Ovary (tissue), 3 donors: ENCODE data around the gene SNHG17.

ENCODE experiments used
- EP300 ChIP-seq: sonication (generic); formaldehyde crosslinking; IDR thresholded peaks from one replicate; pipeline ENCODE4 v1.6.1; 2017; ENCODE audit warnings: antibody characterized with exemption
- TF ChIP-seq, protein P1 (sequence below), 3 donors: fragments of 450-650 bp in 2 of 3; fragments of 200-600 bp in 1 of 3; IDR thresholded peaks; one replicate each; pipeline versions ENCODE4 v1.5.1 to v1.8.0; 2016 to 2022; ENCODE audit warnings: antibody characterized with exemption in 3 of 3, mild to moderate bottlenecking in 1 of 3
- donor health status: DM: no; HTN: no; CAD: no.

DNA sequence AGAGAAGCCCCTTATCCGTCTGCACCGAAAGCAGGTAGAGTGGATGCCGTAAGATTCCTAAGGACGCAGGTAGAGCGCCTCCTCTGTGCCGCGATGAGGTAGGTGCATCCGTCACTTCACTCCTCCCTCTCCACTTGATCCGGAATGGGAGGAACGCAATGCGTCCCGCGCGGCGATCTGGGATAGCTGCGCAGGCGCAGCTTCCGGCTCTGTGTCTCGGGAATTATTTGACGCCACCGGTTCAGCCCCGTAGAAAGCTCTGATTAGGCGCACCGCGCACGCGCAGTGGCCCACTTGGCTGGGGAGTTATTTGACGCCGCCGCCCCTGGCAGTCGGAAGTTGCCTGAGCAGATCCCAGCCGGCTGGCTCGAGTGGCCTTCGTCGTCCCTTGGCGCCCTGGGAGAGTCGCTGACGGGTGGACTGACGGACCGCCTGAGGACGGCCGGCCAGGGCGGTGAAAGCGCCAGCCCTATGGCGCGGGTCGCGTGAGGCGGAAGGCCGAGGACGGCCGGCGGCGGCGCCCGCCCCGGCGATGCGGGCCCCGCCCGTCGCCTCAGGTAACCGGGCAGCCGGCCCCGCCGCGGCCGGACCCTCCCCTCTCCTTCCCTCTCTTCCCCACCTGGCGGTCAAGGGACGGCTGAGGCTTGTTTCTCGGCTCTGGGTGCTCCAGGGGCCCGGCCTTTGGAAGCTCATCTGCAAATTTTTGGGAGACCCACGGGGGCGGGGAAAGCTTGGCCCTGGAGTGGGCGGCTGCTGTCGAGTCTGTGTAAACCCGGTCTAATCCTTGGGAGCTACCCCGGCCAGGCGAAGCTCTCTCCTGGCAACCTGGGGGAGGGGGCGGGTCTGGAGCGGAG lies 37.6 kb upstream of the SNHG17 start, which contains the start of gene RALGAPB:
- TF ChIP-seq, protein P1, sequence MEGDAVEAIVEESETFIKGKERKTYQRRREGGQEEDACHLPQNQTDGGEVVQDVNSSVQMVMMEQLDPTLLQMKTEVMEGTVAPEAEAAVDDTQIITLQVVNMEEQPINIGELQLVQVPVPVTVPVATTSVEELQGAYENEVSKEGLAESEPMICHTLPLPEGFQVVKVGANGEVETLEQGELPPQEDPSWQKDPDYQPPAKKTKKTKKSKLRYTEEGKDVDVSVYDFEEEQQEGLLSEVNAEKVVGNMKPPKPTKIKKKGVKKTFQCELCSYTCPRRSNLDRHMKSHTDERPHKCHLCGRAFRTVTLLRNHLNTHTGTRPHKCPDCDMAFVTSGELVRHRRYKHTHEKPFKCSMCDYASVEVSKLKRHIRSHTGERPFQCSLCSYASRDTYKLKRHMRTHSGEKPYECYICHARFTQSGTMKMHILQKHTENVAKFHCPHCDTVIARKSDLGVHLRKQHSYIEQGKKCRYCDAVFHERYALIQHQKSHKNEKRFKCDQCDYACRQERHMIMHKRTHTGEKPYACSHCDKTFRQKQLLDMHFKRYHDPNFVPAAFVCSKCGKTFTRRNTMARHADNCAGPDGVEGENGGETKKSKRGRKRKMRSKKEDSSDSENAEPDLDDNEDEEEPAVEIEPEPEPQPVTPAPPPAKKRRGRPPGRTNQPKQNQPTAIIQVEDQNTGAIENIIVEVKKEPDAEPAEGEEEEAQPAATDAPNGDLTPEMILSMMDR (IDR thresholded peaks at IDR 0.05): no peak
- TF ChIP-seq EP300: no peak
